ENCODE results near the gene GCC2.

DNA sequence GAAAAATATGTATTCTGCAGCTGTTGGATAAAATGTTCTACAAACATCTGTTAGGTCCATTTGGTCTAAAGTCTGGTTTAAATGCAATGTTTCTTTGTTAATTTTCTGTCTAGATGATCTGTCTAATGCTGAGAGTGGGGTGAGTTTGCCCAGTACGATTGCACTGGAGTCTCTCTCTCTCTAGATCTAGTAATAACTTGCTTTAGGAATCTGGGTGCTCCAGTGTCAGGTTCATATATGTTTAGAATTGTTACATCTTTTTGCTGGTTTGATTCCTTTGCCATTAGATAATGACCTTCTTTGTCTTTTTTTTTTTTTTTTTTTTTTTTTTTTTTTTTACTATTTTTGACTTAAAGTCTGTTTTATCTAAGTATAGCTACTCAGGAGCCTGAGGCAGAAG is 10.4 kb downstream of the GCC2 start:
- TF ChIP-seq CTCF (IDR thresholded peaks at IDR 0.05; ENCODE audit: extremely low read depth in 1 of 2, insufficient read depth in 1 of 2, low read depth in 1 of 2, low read length in 2 of 2), result no peak
- TF ChIP-seq POLR2AphosphoS5 (IDR thresholded peaks at IDR 0.05; ENCODE audit: insufficient read depth, low read depth, low read length), result no peak
- no peak for TF ChIP-seq POLR2A (IDR thresholded peaks at IDR 0.05; ENCODE audit: low read depth, low read length)
- no peak for TF ChIP-seq MYC (IDR thresholded peaks at IDR 0.05; ENCODE audit: low read depth, low read length)
